Body of pancreas (tissue), 4 donors: ENCODE measurements around the gene ZFHX3. TPM values are rescaled to one million over a fixed set of nuclear protein-coding genes. Genes with fewer than 3 reads are reported as not detected.

Experiments
- ATAC-seq: fragments of 150-250 bp; one replicate; pipeline ENCODE4 v1.9.1; 2016
- DNase-seq, 4 donors: peaks; one replicate each; pipeline ENCODE4 v3.0.0-alpha.2; 2019
- H3K27ac ChIP-seq, 4 donors: fragments of 200-600 bp; sonication (generic); 1 replicate in 3 of 4; 2 replicates in 1 of 4; pipeline versions ENCODE4 v1.5.1 to v1.6.1; 2016 to 2019; ENCODE audit warnings: mild to moderate bottlenecking in 1 of 4, mixed read lengths in 1 of 4, moderate library complexity in 1 of 4
- H3K27me3 ChIP-seq, 2 donors: fragments of 200-600 bp; sonication (generic); one replicate each; pipeline ENCODE4 v1.6.0; 2016; ENCODE audit warnings: mild to moderate bottlenecking in 1 of 2
- H3K36me3 ChIP-seq, 2 donors: fragments of 200-600 bp; sonication (generic); replicated peaks in 1 of 2; 2 replicates each; pipeline ENCODE4 v1.5.1; 2016; ENCODE audit warnings: low read depth in 2 of 2; ENCODE audit not compliant: insufficient read depth in 1 of 2
- H3K4me1 ChIP-seq: fragments of 200-600 bp; sonication (generic); one replicate; pipeline ENCODE4 v1.6.0; 2016
- H3K4me3 ChIP-seq, 2 donors: fragments of 200-600 bp; sonication (generic); 1 replicate in 1 of 2; 2 replicates in 1 of 2; pipeline ENCODE4 v1.5.1; 2016 to 2019
- H3K9me3 ChIP-seq, 3 donors: fragments of 200-600 bp; sonication (generic); 1 replicate in 2 of 3; 2 replicates in 1 of 3; pipeline ENCODE4 v1.5.1; 2016
- POLR2A ChIP-seq, 3 donors: fragments of 450-650 bp; IDR thresholded peaks; one replicate each; pipeline ENCODE4 v1.6.1; 2016; ENCODE audit warnings: antibody characterized with exemption in 3 of 3, mild to moderate bottlenecking in 2 of 3
- WGBS, 2 donors: methylation state at CpG; one replicate each; pipeline ENCODE4 v1.1.5; 2017; 5-methylcytosine and 5-hydroxymethylcytosine counted together
- intact Hi-C: fragments of 100-400 bp; cut with DNase I; formaldehyde crosslinking; loops from one replicate; pipeline ENCODE4 v1.15.1; 2023
- total RNA-seq, 2 donors: library from RNA; depleted of rRNA; stranded (reverse); fragments of >200 nt; gene quantifications; one replicate each; pipeline ENCODE4 v1.1.0, GENCODE V29; 2016
- TF ChIP-seq, protein P1 (sequence below), 7 experiments: fragments of 450-650 bp in 4 of 7; fragments of 200-600 bp in 3 of 7; sonication (generic) in 3 of 7; IDR thresholded peaks; one replicate each; pipeline ENCODE4 v1.5.1; 2016 to 2019; ENCODE audit warnings: antibody characterized with exemption in 7 of 7

ZFHX3 gene
- total RNA-seq, 2 donors from 2014 or later, result 22.4 to 24.6 TPM

- ATAC-seq (no peak), DNase-seq (no peak)
- no peak overlapping the region for H3K4me3 ChIP-seq
- no peaks in the 10 kb centered on the region for H3K9me3 ChIP-seq
- 91 to 97% methylated on average over 9 of the region's 9 CpGs for WGBS, 2 donors
- peaks cover 0 to 29% of the 10 kb centered on the region in 2 donors for H3K36me3 ChIP-seq
- no peak for TF ChIP-seq POLR2A (IDR thresholded peaks at IDR 0.05)
- TF ChIP-seq, protein P1, sequence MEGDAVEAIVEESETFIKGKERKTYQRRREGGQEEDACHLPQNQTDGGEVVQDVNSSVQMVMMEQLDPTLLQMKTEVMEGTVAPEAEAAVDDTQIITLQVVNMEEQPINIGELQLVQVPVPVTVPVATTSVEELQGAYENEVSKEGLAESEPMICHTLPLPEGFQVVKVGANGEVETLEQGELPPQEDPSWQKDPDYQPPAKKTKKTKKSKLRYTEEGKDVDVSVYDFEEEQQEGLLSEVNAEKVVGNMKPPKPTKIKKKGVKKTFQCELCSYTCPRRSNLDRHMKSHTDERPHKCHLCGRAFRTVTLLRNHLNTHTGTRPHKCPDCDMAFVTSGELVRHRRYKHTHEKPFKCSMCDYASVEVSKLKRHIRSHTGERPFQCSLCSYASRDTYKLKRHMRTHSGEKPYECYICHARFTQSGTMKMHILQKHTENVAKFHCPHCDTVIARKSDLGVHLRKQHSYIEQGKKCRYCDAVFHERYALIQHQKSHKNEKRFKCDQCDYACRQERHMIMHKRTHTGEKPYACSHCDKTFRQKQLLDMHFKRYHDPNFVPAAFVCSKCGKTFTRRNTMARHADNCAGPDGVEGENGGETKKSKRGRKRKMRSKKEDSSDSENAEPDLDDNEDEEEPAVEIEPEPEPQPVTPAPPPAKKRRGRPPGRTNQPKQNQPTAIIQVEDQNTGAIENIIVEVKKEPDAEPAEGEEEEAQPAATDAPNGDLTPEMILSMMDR (IDR thresholded peaks at IDR 0.05), result no peak
- peaks cover 16% of the 10 kb centered on the region for H3K4me1 ChIP-seq
- no peaks in the 10 kb centered on the region for H3K27me3 ChIP-seq
- intact Hi-C loops, result no loop called here
- no peak overlapping the region for H3K27ac ChIP-seq
These were observed 252.9 kb downstream of the ZFHX3 start for GRCh38 chr16:72794986-72795385.

- no peak for ATAC-seq
- H3K36me3 ChIP-seq, result peaks cover 0 to 28% of the 10 kb centered on the region in 2 donors
- no peak overlapping the region for H3K4me3 ChIP-seq
- H3K4me1 ChIP-seq, result peaks cover 16% of the 10 kb centered on the region
- no peak for TF ChIP-seq POLR2A (IDR thresholded peaks at IDR 0.05)
- TF ChIP-seq, protein P1 (IDR thresholded peaks at IDR 0.05), result no peak
- DNase-seq, result no peak
- H3K27me3 ChIP-seq, result no peaks in the 10 kb centered on the region
- H3K27ac ChIP-seq, result no peak overlapping the region
- no peaks in the 10 kb centered on the region for H3K9me3 ChIP-seq
- 94 to 96% methylated on average over 13 of the region's 13 CpGs for WGBS, 2 donors
- intact Hi-C loops, result no loop called here
These were observed 253.6 kb downstream of the ZFHX3 start for GRCh38 chr16:72794319-72794718.

- H3K4me1 ChIP-seq, result peaks cover 16% of the 10 kb centered on the region
- WGBS, 2 donors, result 95 to 97% methylated on average over 12 of the region's 12 CpGs
- no peak for ATAC-seq
- TF ChIP-seq, protein P1 (IDR thresholded peaks at IDR 0.05), result no peak
- TF ChIP-seq POLR2A (IDR thresholded peaks at IDR 0.05), result no peak
- intact Hi-C loops, result no loop called here
- no peak overlapping the region for H3K4me3 ChIP-seq
- no peaks in the 10 kb centered on the region for H3K9me3 ChIP-seq
- peaks cover 0 to 23% of the 10 kb centered on the region in 2 donors for H3K36me3 ChIP-seq
- H3K27ac ChIP-seq, result no peak overlapping the region
- no peak for DNase-seq
- H3K27me3 ChIP-seq, result no peaks in the 10 kb centered on the region
These were observed 254.2 kb downstream of the ZFHX3 start for GRCh38 chr16:72793716-72794115.

DNA sequence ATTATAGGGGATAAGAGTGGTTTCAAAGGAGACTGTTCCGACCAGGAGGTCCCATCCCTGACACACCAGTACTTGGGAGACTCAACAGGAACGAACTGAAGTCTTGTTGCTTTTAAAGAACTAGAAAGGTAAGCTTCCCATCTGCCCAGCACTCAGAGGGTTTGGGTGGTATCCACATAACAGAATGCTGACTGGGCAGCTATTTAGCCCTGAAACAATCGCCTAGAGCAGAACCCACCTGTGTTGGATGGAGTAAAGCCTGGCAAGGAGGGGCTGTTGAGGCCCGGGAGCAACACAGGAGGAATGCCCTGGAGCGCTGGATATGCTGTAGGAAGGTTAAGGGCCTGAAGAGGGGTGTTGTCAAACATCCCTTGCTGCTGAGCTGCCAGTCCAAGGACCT is 254.9 kb downstream of the ZFHX3 start:
- WGBS, 2 donors, result 95% methylated on average over 5 of the region's 5 CpGs
- peaks cover 16% of the 10 kb centered on the region for H3K4me1 ChIP-seq
- ATAC-seq (no peak), DNase-seq (no peak)
- no peak for TF ChIP-seq POLR2A (IDR thresholded peaks at IDR 0.05)
- TF ChIP-seq, protein P1 (IDR thresholded peaks at IDR 0.05), result no peak
- H3K27me3 ChIP-seq, result no peaks in the 10 kb centered on the region
- no peak overlapping the region for H3K27ac ChIP-seq
- H3K4me3 ChIP-seq, result no peak overlapping the region
- peaks cover 0 to 18% of the 10 kb centered on the region in 2 donors for H3K36me3 ChIP-seq
- no peaks in the 10 kb centered on the region for H3K9me3 ChIP-seq
- intact Hi-C loops, result no loop called here

DNA sequence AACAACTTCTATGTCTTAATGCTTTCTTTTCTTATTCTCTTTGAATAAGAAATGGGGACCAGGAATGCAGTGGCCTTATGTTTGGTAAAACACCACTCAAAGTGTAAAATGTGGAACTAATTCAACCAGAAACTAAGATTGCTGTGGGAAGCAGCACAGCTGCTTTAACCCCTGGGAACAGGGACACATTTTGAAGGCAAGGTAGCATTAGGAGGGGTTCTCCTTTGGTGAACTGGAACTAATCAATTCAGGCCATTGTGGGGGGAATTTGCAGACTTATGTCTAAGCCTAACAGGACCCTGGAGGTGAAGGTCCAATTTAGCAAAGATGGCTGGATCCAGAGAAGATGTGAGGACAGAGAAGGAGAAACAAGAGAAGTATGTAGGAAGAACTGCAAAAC is 256.1 kb downstream of the ZFHX3 start:
- no peaks in the 10 kb centered on the region for H3K27me3 ChIP-seq
- no peaks in the 10 kb centered on the region for H3K9me3 ChIP-seq
- H3K4me3 ChIP-seq, result no peak overlapping the region
- intact Hi-C loops, result no loop called here
- H3K4me1 ChIP-seq, result peaks cover 16% of the 10 kb centered on the region
- DNase-seq, result peak in 1 of 4 donors; percentile 41
- H3K36me3 ChIP-seq, result peaks cover 0 to 11% of the 10 kb centered on the region in 2 donors
- TF ChIP-seq POLR2A (IDR thresholded peaks at IDR 0.05), result no peak
- TF ChIP-seq, protein P1 (IDR thresholded peaks at IDR 0.05), result no peak
- H3K27ac ChIP-seq, result no peak overlapping the region
- ATAC-seq, result no peak
